ENCODE measurements around the gene IFITM10.

Gene IFITM10

DNA sequence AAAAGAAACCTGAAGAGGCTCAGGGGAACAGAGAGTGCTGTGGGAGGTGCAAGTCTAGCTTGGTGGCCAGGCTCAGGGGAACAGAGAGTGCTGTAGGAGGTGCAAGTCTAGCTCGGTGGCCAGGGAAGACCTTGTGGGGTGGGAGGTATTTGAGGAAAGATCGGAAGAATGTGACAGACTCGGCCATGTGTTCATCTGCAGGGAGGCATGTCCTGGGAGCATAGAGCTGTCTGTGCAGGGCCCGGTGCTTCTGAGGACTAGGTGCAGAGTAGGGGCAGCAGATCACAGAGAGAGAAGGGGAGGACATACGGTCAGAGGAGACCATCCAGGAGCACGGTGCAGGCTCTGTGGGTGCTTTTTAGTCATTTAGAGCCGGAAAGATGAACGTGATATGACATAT, 10.8 kb downstream of the IFITM10 start:
- TF ChIP-seq, protein P1, sequence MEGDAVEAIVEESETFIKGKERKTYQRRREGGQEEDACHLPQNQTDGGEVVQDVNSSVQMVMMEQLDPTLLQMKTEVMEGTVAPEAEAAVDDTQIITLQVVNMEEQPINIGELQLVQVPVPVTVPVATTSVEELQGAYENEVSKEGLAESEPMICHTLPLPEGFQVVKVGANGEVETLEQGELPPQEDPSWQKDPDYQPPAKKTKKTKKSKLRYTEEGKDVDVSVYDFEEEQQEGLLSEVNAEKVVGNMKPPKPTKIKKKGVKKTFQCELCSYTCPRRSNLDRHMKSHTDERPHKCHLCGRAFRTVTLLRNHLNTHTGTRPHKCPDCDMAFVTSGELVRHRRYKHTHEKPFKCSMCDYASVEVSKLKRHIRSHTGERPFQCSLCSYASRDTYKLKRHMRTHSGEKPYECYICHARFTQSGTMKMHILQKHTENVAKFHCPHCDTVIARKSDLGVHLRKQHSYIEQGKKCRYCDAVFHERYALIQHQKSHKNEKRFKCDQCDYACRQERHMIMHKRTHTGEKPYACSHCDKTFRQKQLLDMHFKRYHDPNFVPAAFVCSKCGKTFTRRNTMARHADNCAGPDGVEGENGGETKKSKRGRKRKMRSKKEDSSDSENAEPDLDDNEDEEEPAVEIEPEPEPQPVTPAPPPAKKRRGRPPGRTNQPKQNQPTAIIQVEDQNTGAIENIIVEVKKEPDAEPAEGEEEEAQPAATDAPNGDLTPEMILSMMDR (IDR thresholded peaks at IDR 0.05; ENCODE audit: insufficient read depth, missing control alignments): no peak
- DNase-seq (ENCODE audit: insufficient read length, low spot score) (no peak), FAIRE-seq (no peak)

DNA sequence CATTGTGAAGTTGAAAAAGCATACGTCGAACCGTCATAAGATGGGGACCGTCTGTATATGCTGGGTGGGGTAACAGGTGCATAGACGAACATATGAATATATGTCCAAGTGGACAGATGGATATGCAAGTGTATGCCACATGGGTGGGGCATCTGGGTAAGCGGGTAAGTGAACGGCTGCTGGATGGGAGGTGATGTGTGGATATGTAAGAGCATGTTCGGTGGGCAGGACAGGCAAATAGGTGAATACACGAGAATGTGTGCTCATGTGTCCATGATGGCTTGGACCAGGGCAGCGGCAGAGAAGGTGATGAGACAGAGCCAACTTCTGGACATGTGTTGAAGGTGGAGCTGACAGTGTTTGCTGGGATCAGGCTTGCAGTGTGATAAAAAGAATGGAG, 12.0 kb downstream of the IFITM10 start:
- DNase-seq (ENCODE audit: insufficient read length, low spot score) (no peak), FAIRE-seq (no peak)
- TF ChIP-seq, protein P1 (IDR thresholded peaks at IDR 0.05; ENCODE audit: insufficient read depth, missing control alignments): no peak

DNA sequence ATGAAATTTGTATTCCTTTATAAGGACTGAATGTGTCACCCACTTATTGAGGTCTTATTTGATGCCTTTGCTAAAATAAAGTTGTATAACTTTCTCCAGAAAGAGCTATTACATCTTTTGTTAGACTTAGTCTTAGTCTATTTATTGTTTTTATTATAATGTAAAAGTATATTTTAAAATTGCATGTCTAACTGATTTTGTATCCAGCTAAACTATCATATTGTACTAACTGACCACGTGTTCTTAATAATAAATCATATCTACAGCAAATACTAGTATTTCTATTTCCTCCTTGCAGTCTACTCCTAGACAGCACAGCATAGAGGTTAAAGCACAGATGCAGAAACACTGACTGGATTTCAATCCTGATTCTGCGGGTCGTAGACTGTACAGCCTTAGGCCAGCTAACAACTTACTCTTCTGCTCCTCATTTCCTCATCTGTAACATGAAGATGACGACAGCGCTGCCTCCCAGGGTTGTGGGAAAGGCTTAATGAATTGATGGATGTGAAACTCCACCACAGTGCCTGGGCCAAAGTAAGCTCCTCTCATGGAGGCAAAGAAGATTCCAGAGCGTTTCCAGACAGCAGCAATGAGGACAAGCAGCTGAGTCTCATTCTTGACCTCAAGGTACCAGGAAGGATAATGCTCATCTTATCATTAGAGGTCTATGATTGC, 13.2 kb downstream of the IFITM10 start:
- FAIRE-seq: no peak
- no peak for DNase-seq (ENCODE audit: insufficient read length, low spot score)
- TF ChIP-seq, protein P1 (IDR thresholded peaks at IDR 0.05; ENCODE audit: insufficient read depth, missing control alignments): no peak

- TF ChIP-seq, protein P1 (IDR thresholded peaks at IDR 0.05; ENCODE audit: insufficient read depth, missing control alignments): no peak
- no peak for DNase-seq (ENCODE audit: insufficient read length, low spot score)
- FAIRE-seq: no peak
Observed at GRCh38 chr11:1736447-1736992, 13.9 kb downstream of the IFITM10 start.

- TF ChIP-seq, protein P1 (IDR thresholded peaks at IDR 0.05; ENCODE audit: insufficient read depth, missing control alignments): no peak
- FAIRE-seq: no peak
Observed at GRCh38 chr11:1735271-1735670, 15.1 kb downstream of the IFITM10 start.

GRCh38 chr11:1734641-1735081, 15.7 kb downstream of the IFITM10 start:
- DNase-seq (ENCODE audit: insufficient read length, low spot score): no peak
- TF ChIP-seq, protein P1 (IDR thresholded peaks at IDR 0.05; ENCODE audit: insufficient read depth, missing control alignments): no peak
- FAIRE-seq: no peak

More at GRCh38 chr11:1735271-1735670, 15.1 kb downstream of the IFITM10 start:
- no peak for DNase-seq (ENCODE audit: insufficient read length, low spot score)

All from D721Med (cell line).